HepG2 (cell line): Measurements from ENCODE around the gene DLL4. TPM values are rescaled to one million over a fixed set of nuclear protein-coding genes. Genes with fewer than 3 reads are reported as not detected.

ENCODE experiments used
- ATAC-seq: fragments of 200-7000 bp; cut with Tn5 transposase; 3 replicates; pipeline ENCODE4 v1.9.1; 2020; ENCODE audit warnings: mild to moderate bottlenecking, moderate library complexity
- BruUV-seq: library from RNA; stranded (reverse); fragments of 400-500 nt; replicated peaks from 2 replicates; lab custom pipeline; 2021; lab: Mats Ljungman, UMichigan
- CTCF ChIA-PET: fragments of 300-600 bp; formaldehyde crosslinking; extraction: SDS; loops from one replicate; lab custom pipeline; 2021; ENCODE audit warnings: low total read pairs, inconsistent platforms, low intra/inter-chr PET ratio; lab: Yijun Ruan, JAX
- POLR2A ChIA-PET: fragments of 350-600 bp; sonication (Branson Sonifier 250); formaldehyde crosslinking; loops from one replicate; lab custom pipeline; 2020; ENCODE audit warnings: antibody characterized with exemption, inconsistent platforms; lab: Yijun Ruan, JAX
- DNase-seq: peaks from one replicate; pipeline ENCODE4 v3.0.0-alpha.2; 2015; ENCODE audit warnings: low spot score
- FAIRE-seq: peaks from 3 replicates; lab custom pipeline; 2011; peaks lifted over from hg19 to GRCh38; lab: Jason Lieb, UNC
- H2AFZ ChIP-seq: one replicate; pipeline ENCODE4 v1.6.1; 2011; ENCODE audit warnings: low read length, inconsistent platforms
- H3K27ac ChIP-seq: fragments of 300-600 bp; 3 replicates; pipeline ENCODE4 v1.8.0; 2011; ENCODE audit warnings: mixed run types, mild to moderate bottlenecking, mixed read lengths, low read length, inconsistent platforms; ENCODE audit not compliant: insufficient read depth; ENCODE audit errors: extremely low read length
- H3K27me3 ChIP-seq, 2 experiments: fragments of 200-600 bp in 1 of 2; 2 replicates in 1 of 2; 3 replicates in 1 of 2; pipeline versions ENCODE4 v1.6.0 to v1.8.0; 2011; ENCODE audit warnings: low read length in 2 of 2, mild to moderate bottlenecking in 2 of 2, moderate library complexity in 2 of 2, inconsistent platforms in 1 of 2; ENCODE audit not compliant: insufficient read depth in 2 of 2, control insufficient read depth in 1 of 2
- H3K36me3 ChIP-seq, 2 experiments: fragments of 200-600 bp in 1 of 2; replicated peaks in 1 of 2; 2 replicates in 1 of 2; 3 replicates in 1 of 2; pipeline versions ENCODE4 v1.5.1 to v1.8.0; 2011; ENCODE audit warnings: low read length in 2 of 2, inconsistent platforms in 1 of 2; ENCODE audit not compliant: insufficient read depth in 2 of 2, control insufficient read depth in 1 of 2
- H3K4me1 ChIP-seq: 2 replicates; pipeline ENCODE4 v1.5.1; 2012; ENCODE audit warnings: low read length, inconsistent platforms; ENCODE audit not compliant: insufficient read depth
- H3K4me2 ChIP-seq: 2 replicates; pipeline ENCODE4 v1.6.0; 2011; ENCODE audit warnings: low read depth, low read length, inconsistent platforms
- H3K4me3 ChIP-seq, 3 experiments: fragments of 200-600 bp in 1 of 3; sonication (generic), shearing (Covaris generic) in 1 of 3; replicated peaks in 1 of 3; 2 replicates each; pipeline ENCODE4 v1.5.1; 2011 to 2016; ENCODE audit warnings: low read length in 3 of 3, inconsistent platforms in 2 of 3, low read depth in 2 of 3, mild to moderate bottlenecking in 2 of 3, control low read depth in 1 of 3, mixed read lengths in 1 of 3; ENCODE audit not compliant: insufficient read depth in 1 of 3
- H3K79me2 ChIP-seq: one replicate; pipeline ENCODE4 v1.6.1; 2011; ENCODE audit warnings: low read length, inconsistent platforms; ENCODE audit not compliant: insufficient read depth
- H3K9ac ChIP-seq: 2 replicates; pipeline ENCODE4 v1.6.0; 2011; ENCODE audit warnings: mild to moderate bottlenecking, low read depth, low read length, inconsistent platforms; ENCODE audit not compliant: insufficient read depth
- H3K9me3 ChIP-seq: 2 replicates; pipeline ENCODE4 v1.5.1; 2012; ENCODE audit warnings: mild to moderate bottlenecking, low read length
- H4K20me1 ChIP-seq: 2 replicates; pipeline ENCODE4 v1.6.0; 2011; ENCODE audit warnings: inconsistent platforms, mild to moderate bottlenecking, low read length, moderate library complexity; ENCODE audit not compliant: insufficient read depth
- CREB1 ChIP-seq, 2 experiments: fragments of 450-650 bp in 1 of 2; IDR thresholded peaks; 2 replicates each; pipeline ENCODE4 v1.6.1; 2016 to 2017; ENCODE audit warnings: control low read depth in 1 of 2, mild to moderate bottlenecking in 1 of 2, missing compliant biosample characterization in 1 of 2, missing genetic modification characterization in 1 of 2
- HNF4A ChIP-seq: sonication (generic); formaldehyde crosslinking; IDR thresholded peaks from 2 replicates; pipeline ENCODE4 v1.4.0; 2020; ENCODE audit warnings: missing genetic modification reagents
- HNF4G ChIP-seq, 2 experiments: sonication (generic) in 1 of 2; formaldehyde crosslinking in 1 of 2; IDR thresholded peaks; 2 replicates each; pipeline versions ENCODE4 v1.4.0 to v1.6.1; 2011 to 2020; ENCODE audit warnings: borderline replicate concordance in 2 of 2, low read depth in 2 of 2, mild to moderate bottlenecking in 2 of 2, low read length in 1 of 2, missing genetic modification reagents in 1 of 2, moderate library complexity in 1 of 2
- ISL2 ChIP-seq: sonication (generic); formaldehyde crosslinking; IDR thresholded peaks from 2 replicates; pipeline ENCODE4 v1.5.0; 2020; ENCODE audit warnings: missing genetic modification reagents
- KLF12 ChIP-seq: sonication (generic); formaldehyde crosslinking; IDR thresholded peaks from 2 replicates; pipeline ENCODE4 v1.4.0; 2020; ENCODE audit warnings: missing genetic modification reagents, borderline replicate concordance
- RXRB ChIP-seq: IDR thresholded peaks from 2 replicates; pipeline ENCODE4 v1.6.1; 2016; ENCODE audit warnings: borderline replicate concordance, missing genetic modification reagents, missing compliant biosample characterization
- ZFP36L2 ChIP-seq: sonication (generic); formaldehyde crosslinking; IDR thresholded peaks from 2 replicates; pipeline ENCODE4 v1.4.0; 2020; ENCODE audit warnings: missing genetic modification reagents
- WGBS: methylation state at CpG from one replicate; pipeline ENCODE4 v1.1.6; 2017; ENCODE audit warnings: low lambda C conversion rate; 5-methylcytosine and 5-hydroxymethylcytosine counted together
- in situ Hi-C: cut with HindIII; loops from 2 replicates; pipeline ENCODE4 v1.10.0; 2017; ENCODE audit warnings: low pct_unique_long_range_greater_than_20kb; ENCODE audit not compliant: extremely low pct_ligation_motif_present
- intact Hi-C: fragments of 100-400 bp; cut with micrococcal nuclease; formaldehyde crosslinking; loops from one replicate; pipeline ENCODE4 v1.10.0; 2022; ENCODE audit not compliant: unreplicated experiment
- polyA plus RNA-seq, 8 experiments: library from polyadenylated mRNA; depleted of rRNA in 3 of 8; stranded (reverse) in 7 of 8; unstranded in 1 of 8; fragments of >200 nt; fragmentation: Illumina TruSeq in 4 of 8; extraction: Trizol in 4 of 8; gene quantifications; 2 replicates each; pipeline versions ENCODE4 v1.2.1 to v1.2.3, GENCODE V29; 2011 to 2016; ENCODE audit warnings: low read depth in 4 of 8, missing spikeins in 1 of 8, mixed read lengths in 1 of 8; ENCODE audit not compliant: insufficient read depth in 1 of 8
- total RNA-seq, 5 experiments: library from RNA; depleted of rRNA; stranded (reverse); fragments of >200 nt; fragmentation: Illumina TruSeq; extraction: Trizol; gene quantifications; 2 replicates each; pipeline ENCODE4 v1.2.3, GENCODE V29; 2016; ENCODE audit warnings: low read depth in 1 of 5
- TF ChIP-seq, protein P1 (sequence below): fragments of 450-650 bp; IDR thresholded peaks from 2 replicates; pipeline ENCODE4 v1.6.1; 2016
- TF ChIP-seq, protein P2 (sequence below): sonication (generic); formaldehyde crosslinking; IDR thresholded peaks from 2 replicates; pipeline ENCODE4 v1.4.0; 2020; ENCODE audit warnings: missing genetic modification reagents, mild to moderate bottlenecking, borderline replicate concordance

DLL4 gene
- total and polyA plus RNA-seq, 2 of the 13 experiments (the other 11 are each of a cell fraction or from before 2014, with no cell fraction given), result 0.20 to 0.25 TPM

- H3K4me1 ChIP-seq, result peaks cover 35% of the 10 kb centered on the region
- ATAC-seq, result no peak
- ChIA-PET POLR2A (interaction anchor here (1.2 kb wide), 1 partner anchor 16 kb away, joined by 3 read pairs; no protein-coding TSS in a partner anchor), CTCF (no interaction called here)
- no peak overlapping the region for H3K27ac ChIP-seq
- intact Hi-C loops, result no loop called here
- no peak for FAIRE-seq
- no peaks in the 10 kb centered on the region for H4K20me1 ChIP-seq
- no peaks in the 10 kb centered on the region for H3K9me3 ChIP-seq
- peaks cover 5 to 46% of the 10 kb centered on the region in 2 experiments; a peak in 3 of 5 replicates for H3K27me3 ChIP-seq
- BruUV-seq, result no TSS peak
- no peak overlapping the region for H3K4me3 ChIP-seq
- H3K4me2 ChIP-seq, result no peak overlapping the region
- no peaks in the 10 kb centered on the region for H3K36me3 ChIP-seq
- H3K9ac ChIP-seq, result no peak overlapping the region
- 60% methylated on average over 20 of the region's 21 CpGs for WGBS
- DNase-seq, result no peak
- H2AFZ ChIP-seq, result no peak overlapping the region
- H3K79me2 ChIP-seq, result no peaks in the 10 kb centered on the region
- in situ Hi-C loops, result no loop called here
- TF ChIP-seq KLF12 (CRISPR knock-in tag), result no peak
- TF ChIP-seq, protein P1, sequence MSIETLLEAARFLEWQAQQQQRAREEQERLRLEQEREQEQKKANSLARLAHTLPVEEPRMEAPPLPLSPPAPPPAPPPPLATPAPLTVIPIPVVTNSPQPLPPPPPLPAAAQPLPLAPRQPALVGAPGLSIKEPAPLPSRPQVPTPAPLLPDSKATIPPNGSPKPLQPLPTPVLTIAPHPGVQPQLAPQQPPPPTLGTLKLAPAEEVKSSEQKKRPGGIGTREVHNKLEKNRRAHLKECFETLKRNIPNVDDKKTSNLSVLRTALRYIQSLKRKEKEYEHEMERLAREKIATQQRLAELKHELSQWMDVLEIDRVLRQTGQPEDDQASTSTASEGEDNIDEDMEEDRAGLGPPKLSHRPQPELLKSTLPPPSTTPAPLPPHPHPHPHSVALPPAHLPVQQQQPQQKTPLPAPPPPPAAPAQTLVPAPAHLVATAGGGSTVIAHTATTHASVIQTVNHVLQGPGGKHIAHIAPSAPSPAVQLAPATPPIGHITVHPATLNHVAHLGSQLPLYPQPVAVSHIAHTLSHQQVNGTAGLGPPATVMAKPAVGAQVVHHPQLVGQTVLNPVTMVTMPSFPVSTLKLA, result 0 out of 2 replicates have a peak, but pooled peaks have one; percentile 35
Observed at GRCh38 chr15:40948706-40949473, 19.8 kb downstream of the DLL4 start.

GRCh38 chr15:40949756-40950207 is 20.6 kb downstream of the DLL4 start:
- DNase-seq (peak; percentile 34), FAIRE-seq (peak; percentile 12), ATAC-seq (no peak)
- Histone ChIP-seq H2AFZ (no peak overlapping the region), H3K4me2 (peak overlapping the region; percentile 31), H3K9me3 (no peaks in the 10 kb centered on the region), H3K9ac (no peak overlapping the region), H3K4me1 (peaks cover 31% of the 10 kb centered on the region), H4K20me1 (no peaks in the 10 kb centered on the region), H3K27me3 (peaks cover 8 to 41% of the 10 kb centered on the region in 2 experiments; a peak in 4 of 5 replicates), H3K79me2 (no peaks in the 10 kb centered on the region), H3K27ac (no peak overlapping the region), H3K36me3 (no peaks in the 10 kb centered on the region), H3K4me3 (no peak overlapping the region)
- CTCF ChIA-PET, result no interaction called here
- intact Hi-C loops (no loop called here), in situ Hi-C loops (no loop called here)
- POLR2A ChIA-PET, result no interaction called here
- no TSS peak for BruUV-seq
- WGBS, result 1% methylated on average over 7 of the region's 7 CpGs
- no peak for TF ChIP-seq ZFP36L2 (CRISPR knock-in tag)
- TF ChIP-seq RXRB (CRISPR knock-in tag), result 0 out of 2 replicates have a peak, but pooled peaks have one; percentile 26
- TF ChIP-seq CREB1 (IDR thresholded peaks at IDR 0.05), result peak; percentile 38; the same call in 1 of the 2 replicates
- TF ChIP-seq CREB1 (CRISPR knock-in tag; IDR thresholded peaks at IDR 0.05), result no peak
- no peak for TF ChIP-seq ISL2 (CRISPR knock-in tag)
- peak; percentile 30; the same call in 1 of the 2 replicates for TF ChIP-seq HNF4G (IDR thresholded peaks at IDR 0.05; ENCODE audit: borderline replicate concordance, low read depth, low read length)
- TF ChIP-seq HNF4G (CRISPR knock-in tag; IDR thresholded peaks at IDR 0.05; ENCODE audit: borderline replicate concordance, low read depth), result no peak
- TF ChIP-seq HNF4A (CRISPR knock-in tag), result peak; percentile 55
- TF ChIP-seq, protein P2, sequence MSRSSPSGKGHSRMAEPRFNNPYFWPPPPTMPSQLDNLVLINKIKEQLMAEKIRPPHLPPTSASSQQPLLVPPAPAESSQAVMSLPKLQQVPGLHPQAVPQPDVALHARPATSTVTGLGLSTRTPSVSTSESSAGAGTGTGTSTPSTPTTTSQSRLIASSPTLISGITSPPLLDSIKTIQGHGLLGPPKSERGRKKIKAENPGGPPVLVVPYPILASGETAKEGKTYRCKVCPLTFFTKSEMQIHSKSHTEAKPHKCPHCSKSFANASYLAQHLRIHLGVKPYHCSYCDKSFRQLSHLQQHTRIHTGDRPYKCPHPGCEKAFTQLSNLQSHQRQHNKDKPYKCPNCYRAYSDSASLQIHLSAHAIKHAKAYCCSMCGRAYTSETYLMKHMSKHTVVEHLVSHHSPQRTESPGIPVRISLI (CRISPR knock-in tag), result no peak
